Measurements from ENCODE around the gene CAMK2G. TPM values are rescaled to one million over a fixed set of nuclear protein-coding genes. Genes with fewer than 3 reads are reported as not detected.

CAMK2G gene
- total RNA-seq, 2 experiments from 2014 or later: 22.9 to 26.3 TPM

DNA sequence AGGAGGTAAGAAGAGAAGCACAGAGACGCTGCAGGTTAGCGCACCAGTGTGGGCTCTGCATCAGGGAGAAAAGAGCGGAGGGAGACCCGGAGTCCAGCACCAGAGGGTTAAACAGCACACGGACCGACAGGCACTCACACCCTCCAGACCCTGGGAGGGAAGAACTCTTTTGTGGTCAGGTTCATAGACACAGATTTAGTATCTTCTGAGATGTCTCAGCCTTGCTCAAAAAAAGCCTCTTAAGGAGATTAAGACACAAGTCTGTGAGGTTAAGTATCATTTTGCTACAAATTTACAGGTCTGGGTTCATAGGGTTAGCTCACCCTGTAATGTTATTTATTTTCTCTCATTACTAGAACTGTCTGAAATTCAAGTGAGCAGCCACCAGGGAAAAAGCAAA lies 46.2 kb downstream of the CAMK2G start:
- Mint-ChIP-seq H3K27ac (no peak overlapping the region), H3K4me1 (ENCODE audit: low read depth) (no peaks in the 10 kb centered on the region), H3K27me3 (ENCODE audit: low read depth) (no peaks in the 10 kb centered on the region), H3K36me3 (ENCODE audit: low read depth) (no peaks in the 10 kb centered on the region), H3K4me3 (no peak overlapping the region), H3K9me3 (no peaks in the 10 kb centered on the region)
- CTCF ChIA-PET: interaction anchor here (1.1 kb wide), 1 partner anchor 33 kb away, joined by 3 read pairs; no protein-coding TSS in a partner anchor
- intact Hi-C loops (cut with micrococcal nuclease): no loop called here
- no peak for DNase-seq

DNA sequence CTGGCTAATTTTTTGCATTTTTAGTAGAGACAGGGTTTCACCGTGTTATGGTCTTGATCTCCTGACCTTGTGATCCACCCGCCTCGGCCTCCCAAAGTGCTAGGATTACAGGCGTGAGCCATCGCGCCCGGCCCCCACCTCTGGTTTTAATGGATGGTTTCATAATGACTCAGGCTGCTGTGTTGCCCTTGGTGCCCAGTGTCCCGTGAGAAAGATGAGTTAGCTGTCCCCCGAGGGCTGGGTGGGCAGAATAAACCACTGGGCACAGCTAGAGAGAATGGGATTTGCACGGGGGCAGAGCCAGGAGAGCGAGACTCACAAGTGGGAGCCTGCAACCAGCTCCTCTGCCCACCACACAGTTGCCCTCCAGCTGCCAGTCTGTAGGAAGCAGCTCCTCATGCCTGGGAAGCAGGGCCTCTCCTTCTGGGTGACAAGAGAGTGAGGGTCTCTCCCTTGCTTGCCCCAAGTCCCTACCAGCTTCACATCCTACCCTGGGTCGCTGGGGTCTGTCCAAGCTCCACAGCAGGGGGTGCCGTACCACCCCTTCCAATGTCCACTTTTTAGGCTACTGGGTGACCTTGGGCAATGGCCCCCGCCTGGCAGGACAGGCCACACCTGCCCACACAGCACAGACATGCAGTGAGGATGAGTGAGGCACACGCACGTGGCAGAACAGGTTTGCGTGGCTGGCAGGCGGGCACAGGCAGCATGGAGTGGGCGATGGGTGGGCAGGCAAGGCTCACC lies 46.8 kb downstream of the CAMK2G start:
- CTCF ChIA-PET: interaction anchor here (0.6 to 0.9 kb wide), 3 partner anchors 11 to 286 kb away, joined by 3 read pairs; no protein-coding TSS in a partner anchor
- Mint-ChIP-seq H3K27me3 (ENCODE audit: low read depth) (no peaks in the 10 kb centered on the region), H3K27ac (no peak overlapping the region)

DNA sequence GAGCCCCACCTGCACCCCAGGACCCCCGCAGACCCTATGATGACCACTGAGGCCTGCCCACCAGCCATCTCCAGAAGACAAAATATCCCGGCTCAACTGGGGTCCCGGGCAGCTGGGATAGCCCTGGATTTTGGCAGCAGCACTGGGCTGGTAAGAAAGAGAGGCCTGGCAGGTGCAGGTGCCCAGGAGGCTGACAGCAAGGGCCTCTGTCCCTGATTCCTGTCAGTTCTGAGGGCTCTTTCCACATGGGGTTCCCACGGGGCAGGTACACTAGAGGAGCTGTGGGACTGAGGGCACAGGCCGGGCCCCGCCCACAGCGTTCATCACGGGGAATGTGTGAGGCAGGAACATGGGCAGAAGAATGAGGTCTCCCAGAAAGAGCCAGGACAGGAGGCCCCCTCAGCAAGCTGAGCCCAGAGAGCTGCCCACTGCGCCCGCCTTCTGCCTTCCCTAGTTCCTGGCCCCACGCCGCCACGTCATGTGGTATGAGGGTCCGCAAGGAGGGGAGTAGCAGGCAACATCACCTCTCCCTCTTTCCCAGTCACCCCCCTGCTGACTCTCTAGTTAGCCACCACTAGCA lies 50.1 kb downstream of the CAMK2G start:
- Mint-ChIP-seq H3K27me3 (ENCODE audit: low read depth) (no peaks in the 10 kb centered on the region), H3K4me3 (no peak overlapping the region), H3K4me1 (ENCODE audit: low read depth) (no peaks in the 10 kb centered on the region), H3K27ac (no peak overlapping the region), H3K9me3 (no peaks in the 10 kb centered on the region), H3K36me3 (ENCODE audit: low read depth) (peaks cover 3% of the 10 kb centered on the region)
- CTCF ChIA-PET: no interaction called here
- no peak for DNase-seq
- intact Hi-C loops (cut with micrococcal nuclease): no loop called here

More for the DNA sequence above, 46.8 kb downstream of the CAMK2G start:
- Mint-ChIP-seq H3K4me3 (no peak overlapping the region), H3K36me3 (ENCODE audit: low read depth) (no peaks in the 10 kb centered on the region), H3K4me1 (ENCODE audit: low read depth) (no peaks in the 10 kb centered on the region), H3K9me3 (no peaks in the 10 kb centered on the region)
- intact Hi-C loops (cut with micrococcal nuclease): no loop called here
- DNase-seq: no peak

DNA sequence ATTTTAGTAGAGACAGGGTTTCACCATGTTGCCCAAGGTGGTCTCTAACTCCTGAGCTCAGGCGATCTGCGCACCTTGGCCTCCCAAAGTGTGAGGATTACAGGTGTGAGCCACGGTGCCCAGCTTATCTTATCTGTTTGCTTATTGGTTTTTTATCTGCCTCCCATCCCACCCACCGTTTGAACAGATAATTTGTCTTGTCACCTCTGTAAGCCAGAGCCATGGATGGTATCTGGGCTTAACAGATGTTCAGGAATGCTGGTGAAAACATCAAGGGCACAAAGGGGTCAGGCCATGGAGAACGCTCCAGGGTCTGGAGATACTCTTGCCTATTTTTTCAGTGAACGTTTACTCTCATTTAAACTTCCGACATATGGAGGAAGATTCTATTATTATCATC lies 51.0 kb downstream of the CAMK2G start:
- CTCF ChIA-PET: no interaction called here
- peaks cover 3% of the 10 kb centered on the region for H3K36me3 Mint-ChIP-seq (ENCODE audit: low read depth)
- H3K27ac Mint-ChIP-seq: no peak overlapping the region

DNA sequence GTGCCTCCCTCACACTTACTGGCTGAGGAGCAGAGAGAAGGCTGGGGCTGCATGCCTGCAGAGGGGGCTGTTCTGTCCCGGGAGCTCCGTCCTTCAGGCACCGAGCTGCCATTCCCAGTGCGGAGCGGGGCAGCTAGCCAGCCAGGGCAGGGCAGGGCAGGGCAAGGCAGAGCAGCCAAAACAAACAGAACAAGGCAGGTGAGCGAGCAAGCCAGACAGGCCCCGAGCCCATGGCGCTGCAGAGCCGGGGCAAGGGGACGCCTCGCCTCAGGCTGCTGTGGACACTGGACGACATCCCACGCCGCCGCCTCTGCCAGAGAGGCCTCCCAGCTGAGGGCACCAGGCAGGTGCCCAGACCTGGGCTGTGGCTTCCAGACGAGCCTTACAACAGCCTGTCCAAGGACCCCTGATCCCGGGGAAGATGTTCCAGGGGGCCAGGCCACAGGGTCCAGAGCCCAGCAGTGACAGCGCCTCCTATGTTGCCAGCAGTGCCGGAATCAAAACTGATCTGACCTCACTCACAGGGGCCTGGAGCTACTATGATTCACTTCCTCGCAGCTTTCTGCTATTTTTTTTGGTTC lies 54.8 kb downstream of the CAMK2G start:
- CTCF ChIA-PET: interaction anchor here (0.6 to 1.2 kb wide), 2 partner anchors 9 to 262 kb away, joined by 3 read pairs; no protein-coding TSS in a partner anchor
- Mint-ChIP-seq H3K27ac (peak overlapping the region; percentile 41), H3K4me1 (ENCODE audit: low read depth) (no peaks in the 10 kb centered on the region), H3K4me3 (no peak overlapping the region), H3K36me3 (ENCODE audit: low read depth) (peaks cover 3% of the 10 kb centered on the region), H3K9me3 (no peaks in the 10 kb centered on the region), H3K27me3 (ENCODE audit: low read depth) (no peaks in the 10 kb centered on the region)
- intact Hi-C loops (cut with micrococcal nuclease): no loop called here
- DNase-seq: no peak

More for the DNA sequence above, 51.0 kb downstream of the CAMK2G start:
- H3K4me3 Mint-ChIP-seq: no peak overlapping the region
- no peak for DNase-seq
- no peaks in the 10 kb centered on the region for H3K9me3 Mint-ChIP-seq
- H3K27me3 Mint-ChIP-seq (ENCODE audit: low read depth): no peaks in the 10 kb centered on the region
- intact Hi-C loops (cut with micrococcal nuclease): no loop called here
- H3K4me1 Mint-ChIP-seq (ENCODE audit: low read depth): no peaks in the 10 kb centered on the region

DNA sequence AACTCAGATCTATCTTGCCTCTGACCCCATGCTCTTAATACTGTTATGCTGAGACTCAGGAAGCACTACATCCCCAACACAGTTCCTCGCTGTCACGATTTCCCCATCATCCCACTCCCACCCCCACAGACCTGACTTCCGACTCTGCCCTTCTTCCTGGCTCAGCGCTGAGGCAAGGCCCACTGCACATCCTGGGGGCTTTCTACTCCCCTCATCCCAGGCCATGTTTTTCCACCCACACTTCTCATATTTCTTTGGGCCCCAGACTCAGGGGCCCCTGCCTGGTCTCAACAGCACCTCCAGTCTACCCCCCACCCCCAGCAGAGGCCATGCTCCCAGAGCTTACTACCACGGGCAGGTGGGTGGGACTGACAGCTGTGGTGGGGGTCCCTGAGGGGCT lies 55.3 kb downstream of the CAMK2G start:
- H3K4me1 Mint-ChIP-seq (ENCODE audit: low read depth): no peaks in the 10 kb centered on the region
- intact Hi-C loops (cut with micrococcal nuclease): no loop called here
- no peak overlapping the region for H3K4me3 Mint-ChIP-seq
- no peaks in the 10 kb centered on the region for H3K27me3 Mint-ChIP-seq (ENCODE audit: low read depth)
- DNase-seq: no peak
- peaks cover 3% of the 10 kb centered on the region for H3K36me3 Mint-ChIP-seq (ENCODE audit: low read depth)
- H3K27ac Mint-ChIP-seq: peak overlapping the region; percentile 41
- H3K9me3 Mint-ChIP-seq: no peaks in the 10 kb centered on the region
- CTCF ChIA-PET: interaction anchor here (1.1 kb wide), 1 partner anchor 61 kb away, joined by 4 read pairs; no protein-coding TSS in a partner anchor

DNA sequence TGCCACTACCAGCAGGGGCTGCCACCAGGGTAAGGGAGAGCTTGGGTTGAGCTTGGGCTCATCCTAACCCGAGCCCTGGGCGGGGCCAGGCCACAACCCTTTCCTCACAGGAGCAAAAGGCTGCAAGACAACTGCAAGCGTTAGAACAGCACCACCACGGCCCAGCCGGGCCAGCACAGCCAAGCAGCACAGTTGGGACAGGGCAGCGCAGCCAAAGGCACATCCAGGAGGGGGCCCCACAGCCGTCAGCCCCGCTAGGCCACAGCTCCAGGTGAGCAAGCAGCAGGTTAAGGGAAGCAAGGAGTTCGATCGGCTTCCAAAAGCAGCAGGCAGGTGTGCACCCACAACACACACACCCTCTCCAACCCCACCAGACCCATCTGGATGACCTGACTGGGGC lies 56.0 kb downstream of the CAMK2G start:
- Mint-ChIP-seq H3K27me3 (ENCODE audit: low read depth) (no peaks in the 10 kb centered on the region), H3K9me3 (no peaks in the 10 kb centered on the region), H3K27ac (no peak overlapping the region), H3K4me3 (no peak overlapping the region), H3K36me3 (ENCODE audit: low read depth) (peaks cover 3% of the 10 kb centered on the region), H3K4me1 (ENCODE audit: low read depth) (no peaks in the 10 kb centered on the region)
- intact Hi-C loops (cut with micrococcal nuclease): no loop called here
- no peak for DNase-seq
- CTCF ChIA-PET: interaction anchor here (1.1 to 1.2 kb wide), 2 partner anchors 61 to 123 kb away, joined by 3 to 4 read pairs; no protein-coding TSS in a partner anchor

DNA sequence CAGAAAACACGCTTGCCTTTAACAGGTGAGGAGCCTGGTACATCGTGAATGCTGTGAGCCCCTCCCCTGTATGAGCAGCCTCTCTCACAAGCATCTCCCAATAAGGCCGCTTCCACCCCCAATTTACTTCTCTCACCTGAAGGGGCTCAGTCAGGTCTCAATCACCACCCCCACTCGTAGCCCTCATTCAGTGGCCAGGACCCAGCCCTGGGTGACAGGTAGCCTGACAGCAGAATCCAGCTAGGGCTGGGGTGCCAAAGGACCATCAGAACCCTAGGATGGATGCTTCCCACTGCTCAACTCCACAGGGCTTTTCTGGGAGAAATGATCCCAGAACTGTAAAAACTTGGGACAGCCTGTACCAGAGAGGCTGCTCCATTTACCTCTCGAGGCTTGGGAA lies 56.5 kb downstream of the CAMK2G start:
- H3K27ac Mint-ChIP-seq: peak overlapping the region; percentile 15
- H3K4me1 Mint-ChIP-seq (ENCODE audit: low read depth): no peaks in the 10 kb centered on the region
- no peak for DNase-seq
- peaks cover 3% of the 10 kb centered on the region for H3K36me3 Mint-ChIP-seq (ENCODE audit: low read depth)
- H3K9me3 Mint-ChIP-seq: no peaks in the 10 kb centered on the region
- no peaks in the 10 kb centered on the region for H3K27me3 Mint-ChIP-seq (ENCODE audit: low read depth)
- H3K4me3 Mint-ChIP-seq: no peak overlapping the region
- CTCF ChIA-PET: interaction anchor here (1.1 to 1.2 kb wide), 2 partner anchors 62 to 123 kb away, joined by 3 to 4 read pairs; no protein-coding TSS in a partner anchor
- intact Hi-C loops (cut with micrococcal nuclease): no loop called here

DNA sequence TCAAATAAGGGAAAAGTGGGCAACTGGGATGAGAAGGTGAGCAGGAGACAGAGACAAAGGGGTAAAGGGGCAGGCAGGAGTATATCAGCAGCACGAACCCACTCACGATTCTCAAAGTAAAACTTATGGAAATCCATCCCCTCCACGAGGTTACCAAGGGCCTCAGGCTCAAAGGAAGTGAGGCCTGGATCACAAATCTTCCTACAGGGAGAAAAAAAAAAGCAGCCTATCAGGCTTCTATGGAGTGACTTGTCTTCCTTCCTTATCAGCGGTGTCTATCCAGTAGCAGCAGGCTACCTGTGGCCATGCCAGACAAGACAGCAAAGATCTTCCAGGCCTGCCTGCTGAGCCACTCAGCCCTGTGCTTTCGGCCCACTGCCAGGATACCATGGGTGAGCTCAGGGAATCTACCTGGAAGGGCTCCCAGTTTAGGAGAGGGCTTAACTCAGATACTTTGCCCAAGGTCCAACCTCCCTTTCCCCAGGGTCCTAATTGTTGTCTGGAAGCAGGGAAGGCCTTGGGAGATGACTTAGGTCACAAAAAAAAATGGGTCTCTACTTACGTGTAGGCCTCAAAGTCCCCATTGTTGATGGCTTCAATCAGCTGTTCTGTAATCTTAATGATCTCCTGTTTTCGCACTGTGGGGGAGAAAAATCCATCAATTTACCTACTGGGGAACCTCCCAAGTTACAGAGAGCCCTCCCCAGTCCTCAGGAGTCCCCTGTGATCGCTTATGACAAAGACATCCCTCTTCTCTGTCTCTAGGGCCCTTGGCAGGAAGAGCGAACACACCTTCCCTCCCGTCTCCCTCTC lies 57.2 kb downstream of the CAMK2G start:
- no peaks in the 10 kb centered on the region for H3K27me3 Mint-ChIP-seq (ENCODE audit: low read depth)
- H3K4me3 Mint-ChIP-seq: no peak overlapping the region
- intact Hi-C loops (cut with micrococcal nuclease): no loop called here
- peaks cover 3% of the 10 kb centered on the region for H3K36me3 Mint-ChIP-seq (ENCODE audit: low read depth)
- no peaks in the 10 kb centered on the region for H3K9me3 Mint-ChIP-seq
- H3K27ac Mint-ChIP-seq: no peak overlapping the region
- peaks cover 1% of the 10 kb centered on the region for H3K4me1 Mint-ChIP-seq (ENCODE audit: low read depth)
- CTCF ChIA-PET: interaction anchor here (2.2 kb wide), 1 partner anchor 63 kb away, joined by 7 read pairs; no protein-coding TSS in a partner anchor
- no peak for DNase-seq

DNA sequence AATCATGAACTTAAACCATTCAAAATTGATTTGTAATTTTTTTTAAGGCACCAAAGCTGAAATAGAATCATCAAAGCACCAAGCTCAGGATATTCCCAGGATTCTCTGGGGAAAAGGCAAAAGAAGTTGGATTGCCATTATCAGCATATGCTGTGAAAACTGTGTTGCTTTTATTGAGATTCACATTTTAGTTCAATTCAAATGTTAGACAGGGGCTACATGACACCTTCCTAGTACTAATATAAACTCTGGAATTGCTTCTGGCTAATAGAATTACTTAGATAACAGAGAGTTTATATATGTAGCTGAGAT lies 58.7 kb downstream of the CAMK2G start:
- DNase-seq: no peak
- CTCF ChIA-PET: interaction anchor here (0.6 to 2.2 kb wide), 6 partner anchors 11 to 159 kb away, joined by 3 to 7 read pairs (median 4); no protein-coding TSS in a partner anchor
- H3K27ac Mint-ChIP-seq: no peak overlapping the region
- peaks cover 4% of the 10 kb centered on the region for H3K36me3 Mint-ChIP-seq (ENCODE audit: low read depth)
- H3K4me3 Mint-ChIP-seq: no peak overlapping the region
- no peaks in the 10 kb centered on the region for H3K9me3 Mint-ChIP-seq
- H3K27me3 Mint-ChIP-seq (ENCODE audit: low read depth): no peaks in the 10 kb centered on the region
- peaks cover 1% of the 10 kb centered on the region for H3K4me1 Mint-ChIP-seq (ENCODE audit: low read depth)
- intact Hi-C loops (cut with micrococcal nuclease): no loop called here

DNA sequence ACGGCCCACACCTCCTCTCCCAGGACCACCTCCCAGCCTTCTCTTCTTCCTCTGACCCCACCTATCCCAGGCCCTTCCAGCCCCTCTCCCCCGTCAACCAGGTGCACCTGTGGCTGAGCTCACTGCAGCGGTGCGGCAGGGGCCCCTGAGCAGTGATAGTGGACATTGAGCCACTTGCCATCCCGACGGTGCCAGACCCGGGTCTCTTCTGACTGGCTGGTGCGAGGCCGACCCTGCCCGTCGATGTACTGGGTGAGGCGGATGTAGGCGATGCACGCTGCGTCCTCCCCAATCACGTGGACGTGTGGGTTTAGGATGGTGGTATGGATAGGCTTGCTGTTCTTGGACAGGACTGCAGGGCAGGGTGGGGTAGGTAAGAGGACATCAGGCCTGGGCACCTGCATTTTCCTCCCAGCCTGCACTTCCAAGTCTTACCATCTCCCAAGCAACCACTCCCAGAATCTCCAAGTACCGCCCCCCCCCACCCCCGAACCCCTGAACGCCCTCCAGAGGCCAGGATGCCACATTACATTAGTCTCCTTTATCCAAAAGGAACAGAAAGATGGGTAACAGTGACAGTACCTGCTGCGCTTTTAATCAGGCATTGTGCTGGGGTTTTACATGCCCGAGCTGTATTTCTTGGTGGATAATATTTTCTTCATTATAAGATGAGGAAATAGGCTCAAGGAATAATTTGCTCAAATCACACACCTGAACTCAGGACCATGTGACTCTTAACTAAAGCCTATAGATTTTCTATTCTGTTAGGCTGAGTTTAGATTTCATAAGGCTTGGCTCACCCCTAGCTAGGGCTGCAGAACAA lies 59.2 kb downstream of the CAMK2G start:
- Mint-ChIP-seq H3K36me3 (ENCODE audit: low read depth) (peaks cover 7% of the 10 kb centered on the region), H3K4me1 (ENCODE audit: low read depth) (peaks cover 5% of the 10 kb centered on the region), H3K9me3 (no peaks in the 10 kb centered on the region), H3K27ac (no peak overlapping the region), H3K27me3 (ENCODE audit: low read depth) (no peaks in the 10 kb centered on the region), H3K4me3 (no peak overlapping the region)
- intact Hi-C loops (cut with micrococcal nuclease): no loop called here
- CTCF ChIA-PET: interaction anchor here (0.8 to 2.2 kb wide), 5 partner anchors 12 to 65 kb away, joined by 3 to 7 read pairs (median 3); no protein-coding TSS in a partner anchor
- DNase-seq: peak; percentile 31
